K562 (cell line): Measurements from ENCODE around the gene PACSIN1. TPM values are rescaled to one million over a fixed set of nuclear protein-coding genes. Genes with fewer than 3 reads are reported as not detected.

Experiments used
- ATAC-seq: fragments of 200-7000 bp; cut with Tn5 transposase; 3 replicates; pipeline ENCODE4 v1.9.1; 2020; ENCODE audit warnings: moderate library complexity
- BruUV-seq: library from RNA; stranded (reverse); fragments of 400-500 nt; replicated peaks from 2 replicates; lab custom pipeline; 2021; lab: Mats Ljungman, UMichigan
- CTCF ChIA-PET: fragments of 300-600 bp; formaldehyde crosslinking; extraction: SDS; loops from one replicate; lab custom pipeline; 2021; ENCODE audit warnings: low intra/inter-chr PET ratio; lab: Yijun Ruan, JAX
- POLR2A ChIA-PET: fragments of 300-600, 350-650 bp; sonication (Branson Sonifier 250); formaldehyde crosslinking; extraction: SDS; loops from one replicate; lab custom pipeline; 2021; ENCODE audit warnings: antibody characterized with exemption, inconsistent platforms; lab: Yijun Ruan, JAX
- DNase-seq, 4 experiments: peaks; one replicate each; pipeline versions ENCODE4 v3.0.0 to v3.0.0-alpha.2; 2011 to 2018; ENCODE audit warnings: low spot score in 3 of 4, mixed read lengths in 3 of 4; ENCODE audit errors: extremely low read depth in 1 of 4
- FAIRE-seq: peaks from 2 replicates; lab custom pipeline; 2011; peaks lifted over from hg19 to GRCh38; lab: Jason Lieb, UNC
- H2AFZ ChIP-seq: 2 replicates; pipeline ENCODE4 v1.6.0; 2011; ENCODE audit warnings: low read depth, low read length, control low read depth, inconsistent platforms
- H3K27ac ChIP-seq: fragments of 200-600 bp; 3 replicates; pipeline ENCODE4 v1.8.0; 2011; ENCODE audit warnings: low read depth, mild to moderate bottlenecking, control low read depth, inconsistent platforms, low read length, moderate library complexity, mixed read lengths; ENCODE audit errors: extremely low read depth
- H3K27me3 ChIP-seq, 2 experiments: fragments of 300-600 bp in 1 of 2; 2 replicates in 1 of 2; 3 replicates in 1 of 2; pipeline versions ENCODE4 v1.6.0 to v1.8.0; 2011; ENCODE audit warnings: inconsistent platforms in 2 of 2, low read length in 2 of 2, mild to moderate bottlenecking in 1 of 2, mixed read lengths in 1 of 2, moderate library complexity in 1 of 2; ENCODE audit not compliant: control insufficient read depth in 2 of 2, insufficient read depth in 2 of 2
- H3K36me3 ChIP-seq: fragments of 300-600 bp; 3 replicates; pipeline ENCODE4 v1.8.0; 2011; ENCODE audit warnings: mild to moderate bottlenecking, low read length, inconsistent platforms; ENCODE audit not compliant: control insufficient read depth, insufficient read depth
- H3K4me1 ChIP-seq, 2 experiments: fragments of 200-600 bp in 1 of 2; replicated peaks in 1 of 2; 2 replicates in 1 of 2; 3 replicates in 1 of 2; pipeline versions ENCODE4 v1.5.1 to v1.8.0; 2011; ENCODE audit warnings: inconsistent platforms in 2 of 2, low read length in 2 of 2, mild to moderate bottlenecking in 1 of 2, mixed read lengths in 1 of 2, moderate library complexity in 1 of 2; ENCODE audit not compliant: control insufficient read depth in 2 of 2, insufficient read depth in 2 of 2
- H3K4me2 ChIP-seq: 2 replicates; pipeline ENCODE4 v1.6.1; 2011; ENCODE audit warnings: low read length, control low read depth, inconsistent platforms, mixed read lengths; ENCODE audit not compliant: insufficient read depth
- H3K4me3 ChIP-seq: fragments of 200-600 bp; sonication (generic), shearing (Covaris generic); 2 replicates; pipeline ENCODE4 v1.5.1; 2016; ENCODE audit warnings: control low read depth, inconsistent platforms
- H3K79me2 ChIP-seq: fragments of 200-600 bp; 3 replicates; pipeline ENCODE4 v1.8.0; 2011; ENCODE audit warnings: low read length, inconsistent platforms; ENCODE audit not compliant: control insufficient read depth, insufficient read depth
- H3K9ac ChIP-seq, 2 experiments: 2 replicates each; pipeline versions ENCODE4 v1.6.0 to v1.6.1; 2011; ENCODE audit warnings: low read depth in 2 of 2, low read length in 2 of 2, control low read depth in 1 of 2, inconsistent platforms in 1 of 2, mild to moderate bottlenecking in 1 of 2, mixed read lengths in 1 of 2; ENCODE audit not compliant: insufficient read depth in 1 of 2
- H3K9me1 ChIP-seq: one replicate; pipeline ENCODE4 v1.6.0; 2011; ENCODE audit warnings: inconsistent platforms, mild to moderate bottlenecking, low read length, moderate library complexity; ENCODE audit not compliant: control insufficient read depth, insufficient read depth
- H3K9me3 ChIP-seq: replicated peaks from 2 replicates; pipeline ENCODE4 v1.5.1; 2011; ENCODE audit warnings: low read depth, low read length, inconsistent platforms; ENCODE audit not compliant: control insufficient read depth, insufficient read depth
- H4K20me1 ChIP-seq: replicated peaks from 2 replicates; pipeline ENCODE4 v1.6.1; 2011; ENCODE audit warnings: low read length, inconsistent platforms, mixed read lengths; ENCODE audit not compliant: control insufficient read depth, insufficient read depth
- KHSRP ChIP-seq: fragments of 450-650 bp; IDR thresholded peaks from 2 replicates; pipeline ENCODE4 v1.6.1; 2017
- MYBL2 ChIP-seq, 2 experiments: fragments of 450-650 bp in 1 of 2; sonication (generic) in 1 of 2; formaldehyde crosslinking in 1 of 2; IDR thresholded peaks; 2 replicates each; pipeline versions ENCODE4 v1.6.1 to v1.8.1; 2017 to 2022; ENCODE audit warnings: borderline replicate concordance in 1 of 2, inconsistent platforms in 1 of 2, low read depth in 1 of 2, mild to moderate bottlenecking in 1 of 2, missing genetic modification reagents in 1 of 2, moderate library complexity in 1 of 2
- SNIP1 ChIP-seq: fragments of 450-650 bp; IDR thresholded peaks from 2 replicates; pipeline ENCODE4 v1.7.1; 2017; ENCODE audit warnings: low read depth, mild to moderate bottlenecking
- ZNF445 ChIP-seq: fragments of 250-450 bp; sonication (Bioruptor Pico); IDR thresholded peaks from 2 replicates; pipeline ENCODE4 v1.4.0; 2020; ENCODE audit warnings: low read depth, mild to moderate bottlenecking, moderate library complexity
- ZNF830 ChIP-seq: fragments of 250-450 bp; sonication (Bioruptor Pico); IDR thresholded peaks from 2 replicates; pipeline ENCODE4 v1.5.0; 2021; ENCODE audit warnings: mild to moderate bottlenecking
- WGBS: fragments of 100-300 bp; shearing (Covaris generic); methylation state at CpG from one replicate; pipeline ENCODE4 v1.1.6; 2016; ENCODE audit warnings: low coverage, mixed read lengths; ENCODE audit not compliant: insufficient coverage; ENCODE audit errors: missing lambda C conversion rate; 5-methylcytosine and 5-hydroxymethylcytosine counted together
- in situ Hi-C: fragments of 300-500 bp; cut with MboI; formaldehyde crosslinking; loops from 4 replicates; pipeline ENCODE4 v1.15.0; 2018; ENCODE audit warnings: inconsistent platforms, mixed read lengths
- intact Hi-C: fragments of 100-400 bp; cut with micrococcal nuclease; formaldehyde crosslinking; loops from 2 replicates; pipeline ENCODE4 v1.14.2; 2022
- polyA plus RNA-seq, 8 experiments: library from polyadenylated mRNA; depleted of rRNA in 4 of 8; stranded (reverse) in 5 of 8; unstranded in 3 of 8; fragments of >200 nt; fragmentation: Nextera tagmentation in 2 of 8; fragmentation: Illumina TruSeq in 1 of 8; extraction: Ambion mirVana in 2 of 8; extraction: Trizol in 1 of 8; gene quantifications; 2 replicates each; pipeline versions ENCODE4 v1.2.1 to v1.2.3, GENCODE V29; 2011 to 2014; ENCODE audit warnings: inconsistent platforms in 1 of 8, missing spikeins in 1 of 8
- total RNA-seq, 7 experiments: library from RNA; depleted of rRNA in 6 of 7; stranded (reverse); fragments of >200 nt in 6 of 7; fragmentation: Illumina TruSeq in 2 of 7; extraction: Trizol in 2 of 7; gene quantifications; 2 replicates each; pipeline versions ENCODE4 v1.2.1 to v1.2.3, GENCODE V29; 2011 to 2021; ENCODE audit warnings: low replicate concordance in 1 of 7

PACSIN1 gene
- total and polyA plus RNA-seq, 9 of the 15 experiments (the other 6 are each of a cell fraction or from before 2014, with no cell fraction given) = 0.01 to 1.7 (median 0.45) TPM

DNA sequence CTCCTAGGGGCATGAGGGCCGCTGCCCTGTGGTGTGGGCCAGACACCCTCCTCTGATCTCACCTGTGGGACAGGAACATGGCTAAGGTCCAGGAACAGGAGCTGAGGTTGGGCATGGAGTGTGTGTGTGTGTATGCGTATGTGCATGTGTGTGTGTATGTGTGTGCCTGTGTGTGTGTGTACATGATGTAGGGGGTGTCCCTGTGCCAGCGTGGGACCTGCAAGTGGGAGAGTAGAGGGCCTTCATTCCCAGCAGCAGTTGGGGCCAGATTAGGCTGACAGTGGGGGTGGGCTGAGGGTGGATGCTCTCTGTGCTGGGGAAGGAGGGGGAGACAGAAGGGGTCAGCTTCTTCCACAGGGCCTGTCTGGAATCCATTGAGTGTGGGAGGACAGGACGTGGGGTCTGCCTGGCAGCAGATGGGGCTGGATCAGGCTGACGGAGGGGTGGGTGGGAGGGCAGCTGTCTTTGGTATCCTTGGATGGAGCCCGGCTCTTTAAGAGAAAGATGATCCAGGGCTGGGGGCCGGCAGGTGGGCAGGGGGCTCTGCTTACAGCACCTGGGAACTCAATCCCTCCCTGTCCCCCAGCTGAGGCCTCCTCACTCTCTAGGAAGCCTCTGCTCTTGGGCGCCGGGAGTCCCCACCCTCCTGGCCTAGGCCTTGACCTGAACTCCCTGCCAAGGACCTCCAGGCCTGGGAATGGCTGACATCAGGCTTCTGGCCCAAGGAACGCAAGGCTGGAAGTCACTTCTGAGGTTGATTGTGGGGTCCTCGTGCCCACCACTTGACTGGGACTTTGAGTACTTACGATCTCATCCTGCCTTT is 46.2 kb downstream of the PACSIN1 start:
- ChIA-PET CTCF (no interaction called here), POLR2A (interaction anchor here (0.6 to 1.3 kb wide), 5 partner anchors 10 to 18 kb away, joined by 3 to 6 read pairs (median 4); no protein-coding TSS in a partner anchor)
- no peak overlapping the region for H3K27ac ChIP-seq
- WGBS = 31% methylated on average over 10 of the region's 12 CpGs
- H3K4me1 ChIP-seq = peaks cover 12 to 35% of the 10 kb centered on the region in 2 experiments; a peak in 4 of 5 replicates
- intact Hi-C loops (no loop called here), in situ Hi-C loops (no loop called here)
- H4K20me1 ChIP-seq = no peaks in the 10 kb centered on the region
- no peak for ATAC-seq
- peak overlapping the region; percentile 10 for H2AFZ ChIP-seq
- no peak for DNase-seq
- H3K4me3 ChIP-seq = no peak overlapping the region
- no peak for FAIRE-seq
- H3K36me3 ChIP-seq = no peaks in the 10 kb centered on the region
- no peak for TF ChIP-seq SNIP1
- no peak for TF ChIP-seq ZNF830 (CRISPR knock-in tag)
- TF ChIP-seq MYBL2 (IDR thresholded peaks at IDR 0.05; ENCODE audit: low read depth) = no peak
- TF ChIP-seq MYBL2 (CRISPR knock-in tag; IDR thresholded peaks at IDR 0.05; ENCODE audit: borderline replicate concordance) = no peak
- TF ChIP-seq KHSRP = no peak
- no peak for TF ChIP-seq ZNF445
- no peaks in the 10 kb centered on the region for H3K27me3 ChIP-seq
- H3K9ac ChIP-seq = no peak overlapping the region
- no TSS peak for BruUV-seq
- H3K9me1 ChIP-seq = peaks cover 4% of the 10 kb centered on the region
- no peaks in the 10 kb centered on the region for H3K79me2 ChIP-seq
- H3K4me2 ChIP-seq = no peak overlapping the region
- no peaks in the 10 kb centered on the region for H3K9me3 ChIP-seq
